Measurements from ENCODE around the gene MRC2.

Gene MRC2

GRCh38 chr17:62717889-62718288 lies 90.4 kb downstream of the MRC2 start:
- Histone ChIP-seq H3K9ac (ENCODE audit: low read length) (no peak overlapping the region), H3K9me3 (ENCODE audit: insufficient read depth, low read length) (no peaks in the 10 kb centered on the region), H3K4me2 (ENCODE audit: low read depth, low read length, poor library complexity, severe bottlenecking) (no peak overlapping the region), H3F3A (ENCODE audit: insufficient read depth) (no peaks in the 10 kb centered on the region), H3K36me3 (ENCODE audit: low read length) (no peaks in the 10 kb centered on the region), H3K79me2 (ENCODE audit: insufficient read depth, low read length) (no peaks in the 10 kb centered on the region), H2AFZ (ENCODE audit: low read depth, low read length, severe bottlenecking) (no peak overlapping the region), H3K27me3 (ENCODE audit: low read length) (no peaks in the 10 kb centered on the region), H3K9me2 (replicated peaks; ENCODE audit: insufficient read depth, low read length) (no peaks in the 10 kb centered on the region), H3K4me3 (ENCODE audit: insufficient read depth, low read length, poor library complexity, severe bottlenecking) (no peak overlapping the region), H3K27ac (ENCODE audit: low read depth, low read length) (no peak overlapping the region), H4K20me1 (ENCODE audit: low read depth, low read length) (no peaks in the 10 kb centered on the region)
- TF ChIP-seq EZH2phosphoT487 (conservative IDR thresholded peaks at IDR 0.05; ENCODE audit: low read length) (no peak), CTCF (IDR thresholded peaks at IDR 0.05; ENCODE audit: insufficient read depth, low read length, poor library complexity, severe bottlenecking) (no peak)

GRCh38 chr17:62718429-62718828 lies 91.0 kb downstream of the MRC2 start:
- no peaks in the 10 kb centered on the region for H3K36me3 ChIP-seq (ENCODE audit: low read length)
- H3K9me2 ChIP-seq (replicated peaks; ENCODE audit: insufficient read depth, low read length), result no peaks in the 10 kb centered on the region
- H3F3A ChIP-seq (ENCODE audit: insufficient read depth), result no peaks in the 10 kb centered on the region
- H3K27ac ChIP-seq (ENCODE audit: low read depth, low read length), result no peak overlapping the region
- no peak overlapping the region for H3K9ac ChIP-seq (ENCODE audit: low read length)
- TF ChIP-seq CTCF (IDR thresholded peaks at IDR 0.05; ENCODE audit: insufficient read depth, low read length, poor library complexity, severe bottlenecking) (no peak), EZH2phosphoT487 (conservative IDR thresholded peaks at IDR 0.05; ENCODE audit: low read length) (no peak)
- H3K9me3 ChIP-seq (ENCODE audit: insufficient read depth, low read length), result no peaks in the 10 kb centered on the region
- H3K4me3 ChIP-seq (ENCODE audit: insufficient read depth, low read length, poor library complexity, severe bottlenecking), result no peak overlapping the region
- no peaks in the 10 kb centered on the region for H3K79me2 ChIP-seq (ENCODE audit: insufficient read depth, low read length)
- no peaks in the 10 kb centered on the region for H3K27me3 ChIP-seq (ENCODE audit: low read length)
- no peak overlapping the region for H3K4me2 ChIP-seq (ENCODE audit: low read depth, low read length, poor library complexity, severe bottlenecking)
- no peak overlapping the region for H2AFZ ChIP-seq (ENCODE audit: low read depth, low read length, severe bottlenecking)
- H4K20me1 ChIP-seq (ENCODE audit: low read depth, low read length), result no peaks in the 10 kb centered on the region

GRCh38 chr17:62719586-62719985 lies 92.1 kb downstream of the MRC2 start:
- H4K20me1 ChIP-seq (ENCODE audit: low read depth, low read length), result no peaks in the 10 kb centered on the region
- H3K79me2 ChIP-seq (ENCODE audit: insufficient read depth, low read length), result no peaks in the 10 kb centered on the region
- no peak overlapping the region for H2AFZ ChIP-seq (ENCODE audit: low read depth, low read length, severe bottlenecking)
- H3F3A ChIP-seq (ENCODE audit: insufficient read depth), result no peaks in the 10 kb centered on the region
- no peaks in the 10 kb centered on the region for H3K36me3 ChIP-seq (ENCODE audit: low read length)
- H3K4me2 ChIP-seq (ENCODE audit: low read depth, low read length, poor library complexity, severe bottlenecking), result no peak overlapping the region
- no peak for TF ChIP-seq CTCF (IDR thresholded peaks at IDR 0.05; ENCODE audit: insufficient read depth, low read length, poor library complexity, severe bottlenecking)
- TF ChIP-seq EZH2phosphoT487 (conservative IDR thresholded peaks at IDR 0.05; ENCODE audit: low read length), result no peak
- no peaks in the 10 kb centered on the region for H3K9me3 ChIP-seq (ENCODE audit: insufficient read depth, low read length)
- no peak overlapping the region for H3K4me3 ChIP-seq (ENCODE audit: insufficient read depth, low read length, poor library complexity, severe bottlenecking)
- no peaks in the 10 kb centered on the region for H3K27me3 ChIP-seq (ENCODE audit: low read length)
- H3K27ac ChIP-seq (ENCODE audit: low read depth, low read length), result no peak overlapping the region
- no peaks in the 10 kb centered on the region for H3K9me2 ChIP-seq (replicated peaks; ENCODE audit: insufficient read depth, low read length)
- H3K9ac ChIP-seq (ENCODE audit: low read length), result no peak overlapping the region
